Natural killer cell (primary cell): ENCODE measurements around the gene RHBDD2. TPM values are rescaled to one million over a fixed set of nuclear protein-coding genes. Genes with fewer than 3 reads are reported as not detected.

ENCODE experiments used
- ATAC-seq, 3 donors: fragments of 150-1000 bp in 2 of 3; fragments of 200-7000 bp in 1 of 3; cut with Tn5 transposase; 1 replicate in 1 of 3; 2 replicates in 2 of 3; pipeline ENCODE4 v1.10.0; 2021; ENCODE audit warnings: mild to moderate bottlenecking in 2 of 3, moderate library complexity in 2 of 3
- DNase-seq, 2 donors: peaks; one replicate each; pipeline versions ENCODE4 v3.0.0 to v3.0.0-alpha.2; 2013 to 2021; ENCODE audit warnings: mixed read lengths in 1 of 2
- H3K27ac ChIP-seq: one replicate; pipeline ENCODE4 v1.5.1; 2013; ENCODE audit warnings: mild to moderate bottlenecking, low read length
- H3K27me3 ChIP-seq: one replicate; pipeline ENCODE4 v1.6.1; 2013; ENCODE audit warnings: low read length; ENCODE audit not compliant: control insufficient read depth, insufficient read depth
- H3K36me3 ChIP-seq: one replicate; pipeline ENCODE4 v1.6.1; 2013; ENCODE audit warnings: low read length; ENCODE audit not compliant: control insufficient read depth, insufficient read depth
- H3K4me1 ChIP-seq: one replicate; pipeline ENCODE4 v1.6.1; 2013; ENCODE audit warnings: low read length; ENCODE audit not compliant: control insufficient read depth, insufficient read depth
- H3K4me3 ChIP-seq: one replicate; pipeline ENCODE4 v1.5.1; 2013; ENCODE audit warnings: low read length
- H3K9me3 ChIP-seq: one replicate; pipeline ENCODE4 v1.6.1; 2013; ENCODE audit warnings: low read length; ENCODE audit not compliant: control insufficient read depth, insufficient read depth
- H3K27ac Mint-ChIP-seq, 2 donors: one replicate each; pipeline ENCODE4 v1.8.0; 2022; ENCODE audit warnings: mild to moderate bottlenecking in 2 of 2, mixed read lengths in 2 of 2, moderate library complexity in 1 of 2
- H3K27me3 Mint-ChIP-seq, 2 donors: one replicate each; pipeline ENCODE4 v1.8.0; 2022; ENCODE audit warnings: low read depth in 2 of 2, mixed read lengths in 2 of 2
- H3K36me3 Mint-ChIP-seq: one replicate; pipeline ENCODE4 v1.8.0; 2022; ENCODE audit warnings: mixed read lengths
- H3K4me1 Mint-ChIP-seq, 2 donors: one replicate each; pipeline ENCODE4 v1.8.0; 2022; ENCODE audit warnings: mixed read lengths in 2 of 2
- H3K4me3 Mint-ChIP-seq: one replicate; pipeline ENCODE4 v1.8.0; 2022; ENCODE audit warnings: mild to moderate bottlenecking, moderate library complexity, mixed read lengths
- H3K9me3 Mint-ChIP-seq, 2 donors: one replicate each; pipeline ENCODE4 v1.8.0; 2022; ENCODE audit warnings: mixed read lengths in 2 of 2
- WGBS: methylation state at CpG from one replicate; pipeline ENCODE4 v1.1.7; 2013; ENCODE audit warnings: missing lambda C conversion rate; ENCODE audit not compliant: insufficient coverage; 5-methylcytosine and 5-hydroxymethylcytosine counted together
- intact Hi-C: fragments of 100-400 bp; cut with micrococcal nuclease; formaldehyde crosslinking; loops from one replicate; pipeline ENCODE4 v1.14.2; 2022
- total RNA-seq, 4 donors: library from RNA; stranded (reverse); fragments of 120-200 nt in 1 of 4; gene quantifications; one replicate each; pipeline versions ENCODE4 v1.2.3 to v1.2.4, GENCODE V29; 2013 to 2022
- TF ChIP-seq, protein P1 (sequence below): fragments of 200-600 bp; IDR thresholded peaks from one replicate; pipeline ENCODE4 v1.8.0; 2022; ENCODE audit warnings: antibody characterized with exemption

Gene RHBDD2
- total RNA-seq, 3 donors from 2014 or later (not counting 1 experiment from before 2014, with no cell fraction given), result 45.2 to 74.3 (median 61.9) TPM

- no peak overlapping the region for H3K27ac ChIP-seq
- 75% methylated on average over 15 of the region's 15 CpGs for WGBS
- H3K27ac Mint-ChIP-seq, result no peak overlapping the region
- H3K4me3 ChIP-seq, result no peak overlapping the region
- TF ChIP-seq, protein P1, sequence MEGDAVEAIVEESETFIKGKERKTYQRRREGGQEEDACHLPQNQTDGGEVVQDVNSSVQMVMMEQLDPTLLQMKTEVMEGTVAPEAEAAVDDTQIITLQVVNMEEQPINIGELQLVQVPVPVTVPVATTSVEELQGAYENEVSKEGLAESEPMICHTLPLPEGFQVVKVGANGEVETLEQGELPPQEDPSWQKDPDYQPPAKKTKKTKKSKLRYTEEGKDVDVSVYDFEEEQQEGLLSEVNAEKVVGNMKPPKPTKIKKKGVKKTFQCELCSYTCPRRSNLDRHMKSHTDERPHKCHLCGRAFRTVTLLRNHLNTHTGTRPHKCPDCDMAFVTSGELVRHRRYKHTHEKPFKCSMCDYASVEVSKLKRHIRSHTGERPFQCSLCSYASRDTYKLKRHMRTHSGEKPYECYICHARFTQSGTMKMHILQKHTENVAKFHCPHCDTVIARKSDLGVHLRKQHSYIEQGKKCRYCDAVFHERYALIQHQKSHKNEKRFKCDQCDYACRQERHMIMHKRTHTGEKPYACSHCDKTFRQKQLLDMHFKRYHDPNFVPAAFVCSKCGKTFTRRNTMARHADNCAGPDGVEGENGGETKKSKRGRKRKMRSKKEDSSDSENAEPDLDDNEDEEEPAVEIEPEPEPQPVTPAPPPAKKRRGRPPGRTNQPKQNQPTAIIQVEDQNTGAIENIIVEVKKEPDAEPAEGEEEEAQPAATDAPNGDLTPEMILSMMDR, result no peak
- peaks cover 6 to 14% of the 10 kb centered on the region in 2 donors for H3K4me1 Mint-ChIP-seq
- DNase-seq (no peak), ATAC-seq (no peak)
- no peaks in the 10 kb centered on the region for H3K9me3 Mint-ChIP-seq
- H3K36me3 Mint-ChIP-seq, result no peaks in the 10 kb centered on the region
- H3K36me3 ChIP-seq, result peaks cover 7% of the 10 kb centered on the region
- peaks cover 3% of the 10 kb centered on the region for H3K4me1 ChIP-seq
- no peaks in the 10 kb centered on the region for H3K9me3 ChIP-seq
- no peaks in the 10 kb centered on the region for H3K27me3 ChIP-seq
- H3K27me3 Mint-ChIP-seq, result no peaks in the 10 kb centered on the region
- no peak overlapping the region for H3K4me3 Mint-ChIP-seq
- intact Hi-C loops, result no loop called here
These were observed 13.9 kb downstream of the RHBDD2 start for GRCh38 chr7:75892634-75893272.

GRCh38 chr7:75896803-75897327 lies 18.0 kb downstream of the RHBDD2 start:
- no peaks in the 10 kb centered on the region for H3K36me3 ChIP-seq
- DNase-seq, result no peak
- Mint-ChIP-seq H3K4me3 (no peak overlapping the region), H3K4me1 (no peaks in the 10 kb centered on the region), H3K36me3 (no peaks in the 10 kb centered on the region), H3K27ac (no peak overlapping the region), H3K27me3 (no peaks in the 10 kb centered on the region), H3K9me3 (no peaks in the 10 kb centered on the region)
- no peak overlapping the region for H3K4me3 ChIP-seq
- H3K27me3 ChIP-seq, result no peaks in the 10 kb centered on the region
- ATAC-seq, result no peak
- no peaks in the 10 kb centered on the region for H3K4me1 ChIP-seq
- no peaks in the 10 kb centered on the region for H3K9me3 ChIP-seq
- intact Hi-C loops, result no loop called here
- WGBS, result 92% methylated on average over 6 of the region's 6 CpGs
- TF ChIP-seq, protein P1, result no peak
- no peak overlapping the region for H3K27ac ChIP-seq

- DNase-seq (no peak), ATAC-seq (no peak)
- Mint-ChIP-seq H3K36me3 (no peaks in the 10 kb centered on the region), H3K27ac (no peak overlapping the region), H3K4me3 (no peak overlapping the region), H3K9me3 (no peaks in the 10 kb centered on the region), H3K27me3 (no peaks in the 10 kb centered on the region), H3K4me1 (no peaks in the 10 kb centered on the region)
- no peaks in the 10 kb centered on the region for H3K9me3 ChIP-seq
- H3K27ac ChIP-seq, result no peak overlapping the region
- no peak overlapping the region for H3K4me3 ChIP-seq
- WGBS, result 92% methylated on average over 7 of the region's 9 CpGs
- H3K36me3 ChIP-seq, result no peaks in the 10 kb centered on the region
- no peaks in the 10 kb centered on the region for H3K27me3 ChIP-seq
- intact Hi-C loops, result no loop called here
- TF ChIP-seq, protein P1, result no peak
- H3K4me1 ChIP-seq, result no peaks in the 10 kb centered on the region
These were observed 21.9 kb downstream of the RHBDD2 start for GRCh38 chr7:75900617-75901315.
